Smooth muscle cell (in vitro differentiated cells): ENCODE measurements around the gene SOX30. TPM values are rescaled to one million over a fixed set of nuclear protein-coding genes. Genes with fewer than 3 reads are reported as not detected.

Experiments used
- DNase-seq: peaks from one replicate; lab custom pipeline; 2025; ENCODE audit not compliant: unreplicated experiment; lab: John Stamatoyannopoulos, UW
- H2AFZ ChIP-seq: fragments of 200-600 bp; sonication (generic); 2 replicates; pipeline ENCODE4 v1.6.0; 2016; ENCODE audit warnings: antibody characterized with exemption, low read depth, mild to moderate bottlenecking
- H3F3A ChIP-seq: fragments of 200-600 bp; sonication (generic); 2 replicates; pipeline ENCODE4 v1.6.0; 2017; ENCODE audit warnings: antibody characterized with exemption, low read depth
- H3K27ac ChIP-seq: fragments of 200-600 bp; sonication (generic); 2 replicates; pipeline ENCODE4 v1.5.1; 2016; ENCODE audit warnings: low read depth, mild to moderate bottlenecking
- H3K27me3 ChIP-seq: fragments of 200-600 bp; sonication (generic); 2 replicates; pipeline ENCODE4 v1.6.1; 2016; ENCODE audit warnings: low read depth, mild to moderate bottlenecking
- H3K36me3 ChIP-seq: fragments of 200-600 bp; sonication (generic); 2 replicates; pipeline ENCODE4 v1.5.1; 2016; ENCODE audit warnings: low read depth
- H3K4me1 ChIP-seq: fragments of 200-600 bp; sonication (generic); 2 replicates; pipeline ENCODE4 v1.5.1; 2016; ENCODE audit warnings: low read depth
- H3K4me2 ChIP-seq: fragments of 200-600 bp; sonication (generic); 2 replicates; pipeline ENCODE4 v1.6.0; 2016; ENCODE audit warnings: mild to moderate bottlenecking
- H3K4me3 ChIP-seq: fragments of 200-600 bp; sonication (generic); 2 replicates; pipeline ENCODE4 v1.5.1; 2016; ENCODE audit warnings: mild to moderate bottlenecking
- H3K79me2 ChIP-seq: fragments of 200-600 bp; sonication (generic); 2 replicates; pipeline ENCODE4 v1.6.0; 2016; ENCODE audit warnings: low read depth, mild to moderate bottlenecking
- H3K9ac ChIP-seq: fragments of 200-600 bp; sonication (generic); 2 replicates; pipeline ENCODE4 v1.6.0; 2016; ENCODE audit warnings: low read depth
- H3K9me3 ChIP-seq: fragments of 200-600 bp; sonication (generic); replicated peaks from 2 replicates; pipeline ENCODE4 v1.5.1; 2016; ENCODE audit warnings: low read depth
- H4K20me1 ChIP-seq: fragments of 200-600 bp; sonication (generic); 2 replicates; pipeline ENCODE4 v1.6.0; 2016; ENCODE audit warnings: low read depth
- CTCF ChIP-seq: fragments of 200-600 bp; sonication (generic); IDR thresholded peaks from 2 replicates; pipeline ENCODE4 v1.5.1; 2017; ENCODE audit warnings: borderline replicate concordance, mild to moderate bottlenecking, antibody characterized with exemption; ENCODE audit not compliant: insufficient read depth, poor library complexity, severe bottlenecking
- WGBS: methylation state at CpG from one replicate; pipeline ENCODE4 v1.1.7; 2016; ENCODE audit warnings: low lambda C conversion rate; 5-methylcytosine and 5-hydroxymethylcytosine counted together
- polyA plus RNA-seq: library from polyadenylated mRNA; unstranded; fragments of >200 nt; fragmentation: Nextera tagmentation; extraction: Ambion mirVana; gene quantifications from 2 replicates; pipeline ENCODE4 v1.2.1, GENCODE V29; 2016
- total RNA-seq: library from RNA; depleted of rRNA; stranded (reverse); fragments of >200 nt; gene quantifications from 2 replicates; pipeline ENCODE4 v1.2.3, GENCODE V29; 2014

Gene SOX30
- total and polyA plus RNA-seq, 2 experiments from 2014 or later, result 0.38 to 1.5 TPM

- DNase-seq, result no peak
- H3K27me3 ChIP-seq, result no peaks in the 10 kb centered on the region
- no peak overlapping the region for H3K4me3 ChIP-seq
- no peaks in the 10 kb centered on the region for H3K36me3 ChIP-seq
- H3K4me2 ChIP-seq, result no peak overlapping the region
- no peak overlapping the region for H3K27ac ChIP-seq
- no peak overlapping the region for H3K9ac ChIP-seq
- H3K79me2 ChIP-seq, result no peaks in the 10 kb centered on the region
- no peaks in the 10 kb centered on the region for H3K4me1 ChIP-seq
- no peak overlapping the region for H2AFZ ChIP-seq
- no peaks in the 10 kb centered on the region for H3F3A ChIP-seq
- WGBS, result 96% methylated on average over 8 of the region's 8 CpGs
- H4K20me1 ChIP-seq, result no peaks in the 10 kb centered on the region
- TF ChIP-seq CTCF, result no peak
- H3K9me3 ChIP-seq, result no peaks in the 10 kb centered on the region
Measured at GRCh38 chr5:157672976-157673375, 20.7 kb upstream of the SOX30 start.

GRCh38 chr5:157671592-157672330 lies 19.5 kb upstream of the SOX30 start:
- Histone ChIP-seq H2AFZ (no peak overlapping the region), H3K4me2 (no peak overlapping the region), H4K20me1 (no peaks in the 10 kb centered on the region), H3K9ac (no peak overlapping the region), H3K4me1 (no peaks in the 10 kb centered on the region), H3K36me3 (no peaks in the 10 kb centered on the region), H3K79me2 (no peaks in the 10 kb centered on the region), H3K27ac (no peak overlapping the region), H3K27me3 (no peaks in the 10 kb centered on the region), H3K4me3 (no peak overlapping the region), H3F3A (no peaks in the 10 kb centered on the region), H3K9me3 (no peaks in the 10 kb centered on the region)
- no peak for DNase-seq
- TF ChIP-seq CTCF, result no peak
- 97% methylated on average over 49 of the region's 57 CpGs for WGBS

GRCh38 chr5:157670662-157671591 lies 18.7 kb upstream of the SOX30 start, which contains the start of gene C5orf52:
Gene C5orf52 (plus strand): TSS chr5:157671533. CDS start chr5:157671615, 82 bp downstream.
- Histone ChIP-seq H3K4me2 (no peak within 1 kb of the TSS), H3K4me1 (no peaks in the 10 kb centered on the region), H3F3A (no peaks in the 10 kb centered on the region), H3K9ac (no peak within 1 kb of the TSS), H3K36me3 (no peaks in the 10 kb centered on the region), H3K9me3 (no peaks in the 10 kb centered on the region), H3K27ac (no peak within 1 kb of the TSS), H3K4me3 (no peak within 1 kb of the TSS), H2AFZ (no peak within 1 kb of the TSS), H3K27me3 (no peaks in the 10 kb centered on the region), H3K79me2 (no peaks in the 10 kb centered on the region), H4K20me1 (no peaks in the 10 kb centered on the region)
- no peak for TF ChIP-seq CTCF
- WGBS, result 97% methylated on average over 51 of the region's 59 CpGs
- no peak for DNase-seq
